ENCODE results near the gene TNFAIP8L2. TPM values are rescaled to one million over a fixed set of nuclear protein-coding genes. Genes with fewer than 3 reads are reported as not detected.
A peak's percentile ranks its signal among the peaks of the same experiment; 100 is the strongest.

TNFAIP8L2 gene
- total RNA-seq, 1 donor from 2014 or later: 9.3 TPM

GRCh38 chr1:151167116-151167515 lies 10.7 kb downstream of the TNFAIP8L2 start:
- Mint-ChIP-seq H3K9me3 (no peaks in the 10 kb centered on the region), H3K27me3 (no peaks in the 10 kb centered on the region), H3K36me3 (ENCODE audit: low read depth) (peaks cover 55% of the 10 kb centered on the region), H3K4me1 (peaks cover 33% of the 10 kb centered on the region), H3K27ac (no peak overlapping the region), H3K4me3 (peak overlapping the region; percentile 92)
- no peak for ATAC-seq (ENCODE audit: low read depth)
- POLR2A ChIA-PET: interaction anchor here (1.0 to 2.5 kb wide), 7 partner anchors 10 to 114 kb away, joined by 3 to 22 read pairs (median 7); partner anchors contain the start of genes MLLT11, PSMD4, TNFAIP8L2 and VPS72
- intact Hi-C loops (cut with micrococcal nuclease): loop anchor here (10.0 kb wide), 1 partner anchor 448 kb away; the partner anchor contains the start of gene SNX27
- CTCF ChIA-PET: interaction anchor here (2.7 kb wide), 1 partner anchor 67 kb away, joined by 8 read pairs; no protein-coding TSS in a partner anchor
- DNase-seq: no peak
- TF ChIP-seq, protein P1, sequence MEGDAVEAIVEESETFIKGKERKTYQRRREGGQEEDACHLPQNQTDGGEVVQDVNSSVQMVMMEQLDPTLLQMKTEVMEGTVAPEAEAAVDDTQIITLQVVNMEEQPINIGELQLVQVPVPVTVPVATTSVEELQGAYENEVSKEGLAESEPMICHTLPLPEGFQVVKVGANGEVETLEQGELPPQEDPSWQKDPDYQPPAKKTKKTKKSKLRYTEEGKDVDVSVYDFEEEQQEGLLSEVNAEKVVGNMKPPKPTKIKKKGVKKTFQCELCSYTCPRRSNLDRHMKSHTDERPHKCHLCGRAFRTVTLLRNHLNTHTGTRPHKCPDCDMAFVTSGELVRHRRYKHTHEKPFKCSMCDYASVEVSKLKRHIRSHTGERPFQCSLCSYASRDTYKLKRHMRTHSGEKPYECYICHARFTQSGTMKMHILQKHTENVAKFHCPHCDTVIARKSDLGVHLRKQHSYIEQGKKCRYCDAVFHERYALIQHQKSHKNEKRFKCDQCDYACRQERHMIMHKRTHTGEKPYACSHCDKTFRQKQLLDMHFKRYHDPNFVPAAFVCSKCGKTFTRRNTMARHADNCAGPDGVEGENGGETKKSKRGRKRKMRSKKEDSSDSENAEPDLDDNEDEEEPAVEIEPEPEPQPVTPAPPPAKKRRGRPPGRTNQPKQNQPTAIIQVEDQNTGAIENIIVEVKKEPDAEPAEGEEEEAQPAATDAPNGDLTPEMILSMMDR (IDR thresholded peaks at IDR 0.05): no peak

- intact Hi-C loops (cut with micrococcal nuclease): no loop called here
- POLR2A ChIA-PET: interaction anchor here (0.6 to 1.5 kb wide), 2 partner anchors 19 to 580 kb away, joined by 5 read pairs; partner anchors contain the start of gene VPS72
- H3K4me3 Mint-ChIP-seq: no peak overlapping the region
- peaks cover 74% of the 10 kb centered on the region for H3K36me3 Mint-ChIP-seq (ENCODE audit: low read depth)
- ATAC-seq (ENCODE audit: low read depth) (no peak), DNase-seq (no peak)
- TF ChIP-seq, protein P1 (IDR thresholded peaks at IDR 0.05): no peak
- CTCF ChIA-PET: no interaction called here
- peaks cover 11% of the 10 kb centered on the region for H3K4me1 Mint-ChIP-seq
- no peaks in the 10 kb centered on the region for H3K9me3 Mint-ChIP-seq
- no peaks in the 10 kb centered on the region for H3K27me3 Mint-ChIP-seq
- no peak overlapping the region for H3K27ac Mint-ChIP-seq
Observed at GRCh38 chr1:151171190-151171589, 14.7 kb downstream of the TNFAIP8L2 start.

GRCh38 chr1:151175041-151175741 lies 18.7 kb downstream of the TNFAIP8L2 start:
- TF ChIP-seq, protein P1 (IDR thresholded peaks at IDR 0.05): no peak
- Mint-ChIP-seq H3K27me3 (no peaks in the 10 kb centered on the region), H3K4me3 (no peak overlapping the region), H3K36me3 (ENCODE audit: low read depth) (peaks cover 81% of the 10 kb centered on the region), H3K4me1 (no peaks in the 10 kb centered on the region), H3K27ac (no peak overlapping the region), H3K9me3 (no peaks in the 10 kb centered on the region)
- no peak for DNase-seq
- POLR2A ChIA-PET: interaction anchor here (1.0 kb wide), 1 partner anchor 14 kb away, joined by 6 read pairs; the partner anchor contains the start of gene VPS72
- intact Hi-C loops (cut with micrococcal nuclease): no loop called here
- no peak for ATAC-seq (ENCODE audit: low read depth)
- CTCF ChIA-PET: no interaction called here

DNA sequence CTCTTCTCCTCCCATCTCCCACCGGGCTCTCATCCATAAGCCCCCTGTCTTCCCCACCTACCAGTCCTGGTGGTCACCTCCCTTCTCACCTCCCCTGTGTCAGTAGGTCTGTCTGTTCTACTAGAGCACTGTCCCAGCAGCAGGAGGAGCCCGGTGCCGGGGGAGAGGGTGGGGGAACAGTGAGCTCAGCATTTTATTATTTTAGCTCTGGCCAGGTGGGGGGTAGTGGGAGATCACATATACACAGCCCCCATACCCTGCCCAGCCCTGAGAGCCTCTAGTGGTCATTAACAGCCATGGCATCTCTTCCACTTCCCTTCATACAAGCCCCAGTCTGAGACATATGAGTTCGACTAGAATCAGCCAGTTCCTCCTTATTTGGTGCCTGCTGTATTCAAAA lies 19.4 kb downstream of the TNFAIP8L2 start, which contains the start of gene TMOD4:
TSS of gene TMOD4 (minus strand) at position 119 of the 400 bp plus-strand sequence. CDS start 1,106 bp downstream, outside the sequence.
- Mint-ChIP-seq H3K27me3 (no peaks in the 10 kb centered on the region), H3K9me3 (no peaks in the 10 kb centered on the region), H3K4me1 (no peaks in the 10 kb centered on the region), H3K36me3 (ENCODE audit: low read depth) (peaks cover 81% of the 10 kb centered on the region), H3K27ac (no peak within 1 kb of the TSS), H3K4me3 (no peak within 1 kb of the TSS)
- intact Hi-C loops (cut with micrococcal nuclease): no loop called here
- TF ChIP-seq, protein P1 (IDR thresholded peaks at IDR 0.05): no peak
- DNase-seq: no peak
- POLR2A ChIA-PET: interaction anchor here (1.0 kb wide), 1 partner anchor 14 kb away, joined by 6 read pairs; the partner anchor contains the start of gene VPS72
- ATAC-seq (ENCODE audit: low read depth): peak; percentile 81
- CTCF ChIA-PET: no interaction called here

- TF ChIP-seq, protein P1 (IDR thresholded peaks at IDR 0.05): no peak
- ATAC-seq (ENCODE audit: low read depth) (no peak), DNase-seq (no peak)
- Mint-ChIP-seq H3K9me3 (no peaks in the 10 kb centered on the region), H3K4me1 (no peaks in the 10 kb centered on the region), H3K27ac (no peak overlapping the region), H3K4me3 (no peak overlapping the region), H3K27me3 (no peaks in the 10 kb centered on the region), H3K36me3 (ENCODE audit: low read depth) (peaks cover 81% of the 10 kb centered on the region)
- ChIA-PET CTCF (no interaction called here), POLR2A (interaction anchor here (1.9 kb wide), 1 partner anchor 19 kb away, joined by 11 read pairs; the partner anchor contains the start of gene TNFAIP8L2)
- intact Hi-C loops (cut with micrococcal nuclease): no loop called here
Observed at GRCh38 chr1:151176514-151177045, 20.1 kb downstream of the TNFAIP8L2 start.

Data from activated B cell treated with CpG ODN at 0.5 μM for 24 hours (primary cell).